Measurements from ENCODE around the gene RNASE3. TPM values are rescaled to one million over a fixed set of nuclear protein-coding genes. Genes with fewer than 3 reads are reported as not detected.
"Not testable (repeated sequence)": the region's sequence is repeated elsewhere in the genome, so short reads cannot be mapped to it uniquely, and the experiment has no call there.

Gene RNASE3
- total RNA-seq, 1 donor from 2014 or later, result not detected

- no peaks in the 10 kb centered on the region for H3K36me3 Mint-ChIP-seq
- no peak overlapping the region for H3K27ac ChIP-seq
- H3K4me3 ChIP-seq, result no peak overlapping the region
- H3K4me2 ChIP-seq, result no peak overlapping the region
- no peaks in the 10 kb centered on the region for H3K36me3 ChIP-seq
- peaks cover 47% of the 10 kb centered on the region for H3K27me3 ChIP-seq
- H4K20me1 ChIP-seq (ENCODE audit: low read depth), result no peaks in the 10 kb centered on the region
- peaks cover 3% of the 10 kb centered on the region for H3K27me3 Mint-ChIP-seq (ENCODE audit: insufficient read depth, low read depth)
- H3K4me3 Mint-ChIP-seq, result no peak overlapping the region
- no peaks in the 10 kb centered on the region for H3K9me3 ChIP-seq (ENCODE audit: low read depth)
- H3K4me1 Mint-ChIP-seq, result no peaks in the 10 kb centered on the region
- no peak overlapping the region for H3K27ac Mint-ChIP-seq
- no peaks in the 10 kb centered on the region for H3K4me1 ChIP-seq
- H3F3A ChIP-seq (ENCODE audit: low read depth), result no peaks in the 10 kb centered on the region
- no peak overlapping the region for H2AFZ ChIP-seq (replicated peaks)
- H3K9ac ChIP-seq, result no peak overlapping the region
- peaks cover 4% of the 10 kb centered on the region for H3K9me3 Mint-ChIP-seq
- TF ChIP-seq, protein P1, sequence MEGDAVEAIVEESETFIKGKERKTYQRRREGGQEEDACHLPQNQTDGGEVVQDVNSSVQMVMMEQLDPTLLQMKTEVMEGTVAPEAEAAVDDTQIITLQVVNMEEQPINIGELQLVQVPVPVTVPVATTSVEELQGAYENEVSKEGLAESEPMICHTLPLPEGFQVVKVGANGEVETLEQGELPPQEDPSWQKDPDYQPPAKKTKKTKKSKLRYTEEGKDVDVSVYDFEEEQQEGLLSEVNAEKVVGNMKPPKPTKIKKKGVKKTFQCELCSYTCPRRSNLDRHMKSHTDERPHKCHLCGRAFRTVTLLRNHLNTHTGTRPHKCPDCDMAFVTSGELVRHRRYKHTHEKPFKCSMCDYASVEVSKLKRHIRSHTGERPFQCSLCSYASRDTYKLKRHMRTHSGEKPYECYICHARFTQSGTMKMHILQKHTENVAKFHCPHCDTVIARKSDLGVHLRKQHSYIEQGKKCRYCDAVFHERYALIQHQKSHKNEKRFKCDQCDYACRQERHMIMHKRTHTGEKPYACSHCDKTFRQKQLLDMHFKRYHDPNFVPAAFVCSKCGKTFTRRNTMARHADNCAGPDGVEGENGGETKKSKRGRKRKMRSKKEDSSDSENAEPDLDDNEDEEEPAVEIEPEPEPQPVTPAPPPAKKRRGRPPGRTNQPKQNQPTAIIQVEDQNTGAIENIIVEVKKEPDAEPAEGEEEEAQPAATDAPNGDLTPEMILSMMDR (IDR thresholded peaks at IDR 0.05), result no peak
- TF ChIP-seq EZH2 (IDR thresholded peaks at IDR 0.05) (no peak), EZH2phosphoT487 (IDR thresholded peaks at IDR 0.05) (no peak)
- no peaks in the 10 kb centered on the region for H3K79me2 ChIP-seq (ENCODE audit: low read depth)
- no peak for DNase-seq (ENCODE audit: low spot score)
Measured at GRCh38 chr14:20878695-20879094, 12.5 kb upstream of the RNASE3 start.

DNA sequence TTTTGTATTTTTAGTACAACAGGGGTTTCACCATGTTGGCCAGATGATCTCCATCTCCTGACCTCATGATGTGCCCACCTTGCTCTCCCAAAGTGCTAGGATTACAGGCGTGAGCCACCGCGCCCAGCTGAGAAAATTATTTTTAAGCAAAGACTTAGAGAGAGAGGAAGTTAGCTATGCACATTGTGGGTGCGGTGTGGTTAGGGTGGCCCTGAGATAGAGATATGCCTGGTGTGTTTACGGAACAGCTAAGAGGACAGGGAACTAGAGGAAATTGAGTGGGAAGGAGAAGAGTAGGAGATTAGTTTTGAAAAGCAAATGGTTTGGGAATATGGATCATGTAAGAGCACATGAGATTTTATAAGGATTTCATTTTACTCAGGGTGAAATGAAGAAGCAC is 10.0 kb upstream of the RNASE3 start:
- H3K27me3 Mint-ChIP-seq (ENCODE audit: insufficient read depth, low read depth); H3K9ac ChIP-seq; H3K4me1 ChIP-seq; H3K27ac Mint-ChIP-seq; H2AFZ ChIP-seq (replicated peaks); H3K27ac ChIP-seq; H3K36me3 ChIP-seq; H3K4me3 Mint-ChIP-seq; H3K9me3 Mint-ChIP-seq; H4K20me1 ChIP-seq (ENCODE audit: low read depth); DNase-seq (ENCODE audit: low spot score); H3K79me2 ChIP-seq (ENCODE audit: low read depth); H3K4me3 ChIP-seq; H3K4me2 ChIP-seq; H3F3A ChIP-seq (ENCODE audit: low read depth); H3K9me3 ChIP-seq (ENCODE audit: low read depth); H3K36me3 Mint-ChIP-seq; H3K4me1 Mint-ChIP-seq: not testable (repeated sequence)
- H3K27me3 ChIP-seq, result peaks cover 34% of the 10 kb centered on the region

DNA sequence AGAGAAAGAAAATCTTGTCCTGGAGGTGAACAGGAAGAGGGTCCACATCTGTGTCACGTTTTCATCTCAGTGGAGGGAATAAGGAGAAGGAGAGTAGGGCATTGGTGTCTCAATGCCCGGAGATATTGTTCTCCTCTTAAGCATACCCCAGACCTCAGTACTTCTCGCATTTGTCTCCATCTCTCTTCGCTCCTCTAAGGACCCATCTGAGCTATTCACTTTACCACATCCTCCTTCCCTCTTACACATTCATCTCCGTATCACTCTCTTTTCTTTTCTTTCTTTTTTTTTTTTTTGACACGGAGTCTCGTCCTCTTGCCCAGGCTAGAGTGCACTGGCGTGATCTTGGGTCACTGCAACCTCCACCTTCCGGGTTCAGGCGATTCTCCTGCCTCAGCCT is 8.4 kb upstream of the RNASE3 start:
- not testable (repeated sequence) for H3K4me1 ChIP-seq; H3K4me3 ChIP-seq; H3K4me3 Mint-ChIP-seq; H4K20me1 ChIP-seq (ENCODE audit: low read depth); H3K4me1 Mint-ChIP-seq; H3K9me3 ChIP-seq (ENCODE audit: low read depth); H3K36me3 ChIP-seq; H3K9me3 Mint-ChIP-seq; H3K79me2 ChIP-seq (ENCODE audit: low read depth); H3K9ac ChIP-seq; H3K27me3 Mint-ChIP-seq (ENCODE audit: insufficient read depth, low read depth); H3K27ac ChIP-seq; DNase-seq (ENCODE audit: low spot score); H3K36me3 Mint-ChIP-seq; H2AFZ ChIP-seq (replicated peaks); H3K4me2 ChIP-seq; H3F3A ChIP-seq (ENCODE audit: low read depth); H3K27ac Mint-ChIP-seq
- H3K27me3 ChIP-seq, result peaks cover 23% of the 10 kb centered on the region

DNA sequence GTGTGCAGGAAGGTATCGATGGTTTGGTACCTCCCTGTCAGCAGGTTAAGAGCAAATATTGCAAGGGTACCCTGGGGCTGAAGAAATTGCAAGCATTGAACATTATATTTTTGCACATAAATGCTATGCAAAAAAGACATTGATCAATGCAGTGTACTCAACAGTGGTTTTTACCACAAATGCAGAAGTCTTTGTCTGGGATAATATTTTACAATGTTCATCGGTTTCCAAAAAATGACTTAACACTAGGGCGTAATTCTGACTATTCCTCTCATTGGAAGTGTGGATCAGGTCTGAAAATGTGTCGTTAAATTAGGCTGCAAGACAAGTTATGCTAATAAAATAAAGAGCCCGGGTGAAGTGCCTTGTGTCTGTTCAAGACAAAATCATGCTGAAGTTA is 2.8 kb upstream of the RNASE3 start:
- not testable (repeated sequence) for H3K4me1 Mint-ChIP-seq; H3K4me3 Mint-ChIP-seq; H3K27me3 Mint-ChIP-seq (ENCODE audit: insufficient read depth, low read depth); H3K36me3 ChIP-seq; H3F3A ChIP-seq (ENCODE audit: low read depth); H3K4me2 ChIP-seq; H2AFZ ChIP-seq (replicated peaks); H3K27ac Mint-ChIP-seq; H3K79me2 ChIP-seq (ENCODE audit: low read depth); H3K9me3 ChIP-seq (ENCODE audit: low read depth); H4K20me1 ChIP-seq (ENCODE audit: low read depth); H3K27ac ChIP-seq; H3K9ac ChIP-seq; H3K4me3 ChIP-seq; H3K9me3 Mint-ChIP-seq; H3K36me3 Mint-ChIP-seq; H3K4me1 ChIP-seq; DNase-seq (ENCODE audit: low spot score)
- peaks cover 50% of the 10 kb centered on the region for H3K27me3 ChIP-seq

- DNase-seq (ENCODE audit: low spot score); H3K9me3 Mint-ChIP-seq; H3K4me3 ChIP-seq; H3F3A ChIP-seq (ENCODE audit: low read depth); H3K27ac ChIP-seq; H3K9me3 ChIP-seq (ENCODE audit: low read depth); H3K4me1 Mint-ChIP-seq; H3K4me1 ChIP-seq; H3K9ac ChIP-seq; H3K79me2 ChIP-seq (ENCODE audit: low read depth); H3K36me3 ChIP-seq; H3K36me3 Mint-ChIP-seq; H3K4me3 Mint-ChIP-seq; H3K4me2 ChIP-seq; H3K27ac Mint-ChIP-seq; H2AFZ ChIP-seq (replicated peaks); H4K20me1 ChIP-seq (ENCODE audit: low read depth): not testable (repeated sequence)
- peaks cover 11% of the 10 kb centered on the region for H3K27me3 Mint-ChIP-seq (ENCODE audit: insufficient read depth, low read depth)
- peaks cover 42% of the 10 kb centered on the region for H3K27me3 ChIP-seq
Measured at GRCh38 chr14:20895322-20895721, 4.1 kb downstream of the RNASE3 start.

Measured in neural progenitor cell (in vitro differentiated cells).